HuH-7 (cell line): ENCODE data around the gene TRMT11.
"Not testable (repeated sequence)": the region's sequence is repeated elsewhere in the genome, so short reads cannot be mapped to it uniquely, and the experiment has no call there.

ENCODE experiments used
- DNase-seq: peaks from one replicate; pipeline ENCODE4 v3.0.0; 2011; ENCODE audit warnings: low spot score

The TRMT11 gene

GRCh38 chr6:125994670-125995488 is 8.5 kb downstream of the TRMT11 start:
- DNase-seq: no peak

- DNase-seq: peak; percentile 53
Observed at GRCh38 chr6:125995972-125996580, 9.7 kb downstream of the TRMT11 start.

- no peak for DNase-seq
Observed at GRCh38 chr6:126002755-126003679, 16.7 kb downstream of the TRMT11 start.

GRCh38 chr6:126007800-126008199 is 21.5 kb downstream of the TRMT11 start:
- DNase-seq: no peak

- DNase-seq: no peak
Observed at GRCh38 chr6:126010040-126010439, 23.7 kb downstream of the TRMT11 start.

- DNase-seq: no peak
Observed at GRCh38 chr6:126015863-126016262, 29.5 kb downstream of the TRMT11 start.

- DNase-seq: no peak
Observed at GRCh38 chr6:126016591-126016990, 30.3 kb downstream of the TRMT11 start.

- DNase-seq: peak; percentile 7
Observed at GRCh38 chr6:126017668-126018067, 31.3 kb downstream of the TRMT11 start.

- no peak for DNase-seq
Observed at GRCh38 chr6:126020305-126021050, 34.1 kb downstream of the TRMT11 start.

GRCh38 chr6:126023474-126023873 is 37.1 kb downstream of the TRMT11 start:
- not testable (repeated sequence) for DNase-seq

- DNase-seq: no peak
Observed at GRCh38 chr6:126026001-126026400, 39.7 kb downstream of the TRMT11 start.

- no peak for DNase-seq
Observed at GRCh38 chr6:126027601-126028000, 41.3 kb downstream of the TRMT11 start.

- DNase-seq: no peak
Observed at GRCh38 chr6:126030045-126030444, 43.7 kb downstream of the TRMT11 start.

- peak; percentile 52 for DNase-seq
Observed at GRCh38 chr6:126033696-126034095, 47.4 kb downstream of the TRMT11 start.

- DNase-seq: no peak
Observed at GRCh38 chr6:126034656-126035055, 48.3 kb downstream of the TRMT11 start.

- DNase-seq: no peak
Observed at GRCh38 chr6:126035764-126036163, 49.4 kb downstream of the TRMT11 start.

GRCh38 chr6:126038234-126038633 is 51.9 kb downstream of the TRMT11 start:
- DNase-seq: no peak

- DNase-seq: no peak
Observed at GRCh38 chr6:126039284-126039683, 52.9 kb downstream of the TRMT11 start.

- DNase-seq: no peak
Observed at GRCh38 chr6:126040394-126040793, 54.1 kb downstream of the TRMT11 start.

- peak; percentile 25 for DNase-seq
Observed at GRCh38 chr6:126040826-126041225, 54.5 kb downstream of the TRMT11 start.

- DNase-seq: no peak
Observed at GRCh38 chr6:126041516-126041915, 55.2 kb downstream of the TRMT11 start.

GRCh38 chr6:126042001-126042419 is 55.7 kb downstream of the TRMT11 start:
- DNase-seq: no peak
